HG02642 (cell line): ENCODE results near the gene HIPK3.
"Not testable (repeated sequence)": the region's sequence is repeated elsewhere in the genome, so short reads cannot be mapped to it uniquely, and the experiment has no call there.

Experiments
- ATAC-seq: cut with Tn5 transposase; IDR thresholded peaks from one replicate; pipeline ENCODE4 v1.9.1; 2021; ENCODE audit warnings: mild to moderate bottlenecking; ENCODE audit not compliant: unreplicated experiment, poor library complexity

Gene HIPK3

GRCh38 chr11:33257897-33258630 lies 883 bp downstream of the HIPK3 start:
- peak; percentile 42 for ATAC-seq

DNA sequence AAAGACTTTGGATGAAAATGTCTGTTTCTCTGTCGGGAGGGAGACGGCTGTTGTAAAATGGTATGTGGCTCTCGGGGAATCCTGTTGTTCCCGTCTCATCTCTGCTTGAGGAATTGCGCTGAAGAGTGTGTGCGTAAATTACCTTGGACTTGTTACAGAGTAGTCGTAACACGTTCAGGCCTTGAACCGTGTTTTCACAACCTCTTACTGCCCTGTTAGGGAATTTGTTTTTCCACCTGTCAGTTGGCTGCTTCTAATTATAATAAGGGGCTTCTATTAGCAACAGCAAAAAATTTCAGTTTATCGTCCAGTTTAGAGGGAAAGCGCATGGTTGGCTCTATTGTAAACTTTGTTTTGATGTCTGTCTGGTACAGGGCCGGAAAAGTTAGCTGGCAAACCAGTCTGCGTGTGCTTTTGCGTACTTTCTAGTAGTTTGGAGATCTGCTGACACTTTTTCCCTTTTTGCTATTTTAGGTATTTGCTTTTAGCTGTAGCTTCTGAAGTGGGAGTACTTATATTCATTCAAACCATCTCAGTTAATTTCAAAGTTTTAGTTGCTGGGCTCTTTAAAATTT lies 1.5 kb downstream of the HIPK3 start:
- peak; percentile 16 for ATAC-seq

- no peak for ATAC-seq
Observed at GRCh38 chr11:33259869-33260268, 2.7 kb downstream of the HIPK3 start.

- ATAC-seq, result not testable (repeated sequence)
Observed at GRCh38 chr11:33261350-33261749, 4.2 kb downstream of the HIPK3 start.

DNA sequence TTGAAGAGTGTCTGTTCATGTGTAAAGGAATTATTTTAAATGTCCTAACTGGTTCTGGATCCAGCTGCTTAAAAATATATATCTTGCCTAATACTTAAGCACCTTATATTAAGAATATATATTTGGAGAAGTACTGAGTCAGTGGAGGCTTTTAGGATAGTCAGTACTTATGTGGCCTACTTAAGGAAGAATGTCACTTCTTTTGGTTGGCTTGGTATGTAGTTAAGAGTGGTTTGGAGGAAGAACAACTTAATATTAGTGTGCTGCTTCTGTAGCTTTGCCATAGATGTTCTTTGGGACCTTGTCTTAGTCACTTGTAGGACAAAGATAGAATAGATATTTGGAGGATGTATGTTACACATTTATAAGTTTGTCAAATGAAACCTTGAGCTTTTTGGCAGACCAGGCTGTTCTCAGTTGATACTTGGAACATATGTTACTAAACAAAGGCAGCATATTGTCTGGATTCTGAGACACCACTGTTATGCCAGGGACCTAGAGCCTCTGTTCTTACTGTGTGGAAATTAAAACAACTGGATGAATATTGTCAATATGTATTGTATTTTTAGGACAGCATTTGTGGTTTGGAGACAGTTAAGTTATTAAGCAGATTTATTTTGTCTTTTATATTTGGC lies 4.9 kb downstream of the HIPK3 start:
- no peak for ATAC-seq

DNA sequence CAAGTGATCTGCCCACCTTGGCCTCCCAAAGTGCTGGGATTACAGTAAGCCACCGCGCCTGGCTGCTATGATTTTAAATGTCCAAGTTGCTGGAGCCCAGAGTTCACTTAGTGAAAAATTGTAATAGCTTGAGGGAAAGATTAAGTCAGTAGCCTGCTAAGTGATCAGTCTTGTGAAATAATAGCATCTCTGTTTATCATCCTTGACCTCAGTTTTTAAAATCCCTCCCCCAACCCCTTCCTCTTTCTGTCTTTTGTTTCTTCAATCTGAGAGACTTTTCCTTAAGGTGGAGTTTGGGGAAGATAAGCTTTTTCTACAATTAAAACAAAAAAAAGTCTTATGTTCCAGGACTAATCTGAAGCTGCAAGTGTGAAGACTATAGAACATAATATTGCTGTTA lies 6.4 kb downstream of the HIPK3 start:
- no peak for ATAC-seq

DNA sequence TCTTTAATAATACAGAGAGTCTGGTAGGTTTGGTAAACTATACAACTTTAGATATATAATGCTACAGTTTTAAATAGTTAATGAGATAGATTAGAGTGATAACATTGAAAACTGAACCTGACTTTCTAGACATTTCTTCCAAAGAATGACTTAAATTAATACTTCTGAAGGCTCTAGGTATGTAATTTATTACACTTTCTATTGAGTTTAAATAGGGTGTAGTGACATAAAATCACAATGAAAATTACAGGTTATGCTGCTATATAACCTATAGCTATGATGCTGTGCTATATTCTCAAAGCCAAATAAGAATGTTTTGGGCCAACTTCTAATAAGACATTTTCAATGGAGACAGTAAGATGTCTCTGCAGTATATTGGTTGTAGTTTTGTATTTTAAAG lies 7.7 kb downstream of the HIPK3 start:
- no peak for ATAC-seq

GRCh38 chr11:33266393-33267215 lies 9.4 kb downstream of the HIPK3 start:
- ATAC-seq, result no peak

GRCh38 chr11:33268945-33269540 lies 11.9 kb downstream of the HIPK3 start:
- no peak for ATAC-seq

DNA sequence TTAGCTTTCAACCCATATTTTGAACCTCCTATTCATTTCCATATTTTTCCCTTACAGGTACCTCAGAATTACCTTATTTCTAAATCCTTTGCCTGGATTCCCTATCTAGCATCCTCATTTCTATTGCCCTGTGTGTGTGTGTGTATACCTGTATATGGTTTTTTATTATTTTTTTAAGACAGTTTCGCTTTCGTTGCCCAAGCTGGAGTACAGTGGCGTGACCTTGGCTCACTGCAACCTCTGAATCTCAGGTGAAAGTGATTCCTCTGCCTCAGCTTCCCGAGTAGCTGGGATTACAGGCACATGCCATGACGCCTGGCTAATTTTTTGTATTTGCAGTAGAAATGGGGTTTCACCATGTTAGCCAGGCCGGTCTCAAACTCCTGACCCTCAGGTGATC lies 12.6 kb downstream of the HIPK3 start:
- no peak for ATAC-seq

DNA sequence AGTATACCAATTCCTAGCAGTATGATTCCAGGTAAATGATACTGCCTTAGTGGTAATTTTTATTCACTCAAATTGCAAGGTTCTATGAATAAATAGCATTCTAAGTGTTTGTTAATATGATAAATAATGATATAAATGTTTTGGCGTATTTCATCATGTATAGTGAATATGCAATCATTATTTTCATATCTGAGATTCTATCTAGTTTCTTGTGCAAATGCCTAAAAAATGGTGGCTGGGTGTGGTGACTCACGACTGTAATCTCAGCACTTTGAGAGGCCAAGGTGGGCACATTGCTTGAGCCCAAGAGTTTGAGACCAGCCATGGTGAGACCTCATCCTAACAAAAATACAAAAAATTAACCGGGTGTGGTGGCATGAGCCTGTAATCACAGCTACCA lies 13.9 kb downstream of the HIPK3 start:
- ATAC-seq, result no peak

DNA sequence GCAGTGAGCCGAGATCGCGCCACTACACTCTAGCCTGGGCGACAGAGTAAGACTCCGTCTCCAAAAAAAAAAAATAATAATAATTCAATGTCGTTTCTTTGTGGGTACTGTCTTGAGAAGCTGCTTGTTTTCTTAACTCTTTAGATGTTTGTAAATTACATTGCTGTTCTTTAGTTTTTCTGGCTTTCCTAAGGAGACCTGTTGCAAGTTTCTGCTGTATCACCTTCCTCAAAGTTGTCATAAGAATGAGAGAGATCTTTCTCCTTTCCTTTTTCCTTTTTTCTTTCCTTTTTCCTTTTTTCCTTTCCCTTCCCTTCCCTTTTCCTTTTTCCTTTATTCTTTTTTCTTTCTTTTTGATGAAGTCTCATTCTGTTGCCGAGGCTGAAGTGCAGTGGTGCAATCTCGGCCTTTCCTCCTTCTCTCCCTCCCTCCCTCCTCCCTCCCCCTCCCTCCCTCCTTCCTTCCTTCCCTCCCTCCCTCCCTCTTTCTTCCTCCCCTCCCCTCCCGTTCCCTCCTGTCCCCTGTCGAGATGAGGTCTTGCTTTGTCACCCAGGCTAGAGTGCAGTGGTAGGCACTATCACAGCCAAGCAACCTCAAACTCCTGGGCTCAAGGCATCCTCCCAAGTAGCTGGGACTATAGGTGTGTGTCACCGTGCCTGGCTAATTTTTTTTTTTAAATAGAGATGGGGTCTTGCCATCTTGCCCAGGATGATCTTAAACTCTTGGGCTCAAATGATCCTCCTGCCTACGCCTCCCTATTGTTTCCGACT lies 15.3 kb downstream of the HIPK3 start:
- no peak for ATAC-seq

- no peak for ATAC-seq
Observed at GRCh38 chr11:33273656-33274055, 16.5 kb downstream of the HIPK3 start.

DNA sequence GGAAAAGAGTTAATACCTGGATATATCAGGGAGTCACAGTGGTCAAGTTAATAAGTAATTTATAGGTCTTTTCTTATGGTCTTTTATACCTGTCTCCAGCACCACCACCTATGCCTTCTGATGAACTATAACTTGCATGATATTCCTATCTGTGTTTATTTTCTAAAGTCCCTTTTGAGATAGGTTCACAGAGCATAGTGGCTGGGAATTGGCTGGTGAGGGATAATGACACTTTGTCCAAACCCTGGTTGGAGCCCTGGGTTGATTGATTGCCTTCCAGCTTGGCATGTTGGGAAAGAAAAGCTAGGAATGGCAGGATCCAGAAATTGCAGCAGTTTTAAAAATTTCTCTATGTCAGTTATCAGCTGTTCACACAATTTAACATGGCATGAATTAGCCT lies 23.2 kb downstream of the HIPK3 start:
- ATAC-seq, result no peak

- ATAC-seq, result no peak
Observed at GRCh38 chr11:33281758-33282157, 24.6 kb downstream of the HIPK3 start.

DNA sequence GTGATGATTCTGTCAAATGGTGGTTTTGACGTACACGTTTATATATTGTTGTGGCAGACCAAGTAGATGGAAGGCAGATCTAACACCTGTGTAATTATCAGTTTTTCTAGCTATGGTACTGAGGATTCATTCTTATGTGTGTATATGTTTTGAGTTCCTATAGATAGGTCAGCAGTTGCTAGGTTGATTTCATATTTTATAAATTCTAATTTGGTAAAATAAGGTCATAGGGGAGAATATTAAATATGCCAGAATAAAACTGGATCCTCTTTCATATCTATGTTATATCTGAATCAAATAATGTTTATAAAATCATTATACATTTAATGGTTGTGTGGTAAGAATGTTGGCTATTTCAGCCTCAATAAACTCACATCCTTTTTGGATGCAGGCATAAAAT lies 27.6 kb downstream of the HIPK3 start:
- ATAC-seq, result no peak

DNA sequence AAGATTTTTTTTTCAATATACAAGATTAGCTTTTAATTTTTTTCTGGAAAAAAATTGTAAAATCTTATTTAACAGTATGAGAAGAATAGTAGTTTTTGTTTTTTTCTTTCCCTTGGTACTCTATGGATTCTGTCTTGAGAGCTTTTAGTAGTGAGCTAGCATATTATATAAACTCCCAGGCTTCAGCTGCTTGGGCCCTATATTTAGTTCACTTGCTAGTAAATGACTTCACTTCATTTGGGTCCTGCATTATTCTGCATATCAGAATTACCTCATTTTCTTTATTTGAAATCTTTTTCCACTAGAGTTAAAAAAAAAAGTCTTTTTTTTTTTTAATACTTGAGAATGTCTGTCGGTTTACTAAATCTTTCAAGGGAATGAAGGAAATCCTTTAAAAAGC lies 33.1 kb downstream of the HIPK3 start:
- ATAC-seq, result no peak

GRCh38 chr11:33291004-33291777 lies 34.0 kb downstream of the HIPK3 start:
- peak; percentile 86 for ATAC-seq

DNA sequence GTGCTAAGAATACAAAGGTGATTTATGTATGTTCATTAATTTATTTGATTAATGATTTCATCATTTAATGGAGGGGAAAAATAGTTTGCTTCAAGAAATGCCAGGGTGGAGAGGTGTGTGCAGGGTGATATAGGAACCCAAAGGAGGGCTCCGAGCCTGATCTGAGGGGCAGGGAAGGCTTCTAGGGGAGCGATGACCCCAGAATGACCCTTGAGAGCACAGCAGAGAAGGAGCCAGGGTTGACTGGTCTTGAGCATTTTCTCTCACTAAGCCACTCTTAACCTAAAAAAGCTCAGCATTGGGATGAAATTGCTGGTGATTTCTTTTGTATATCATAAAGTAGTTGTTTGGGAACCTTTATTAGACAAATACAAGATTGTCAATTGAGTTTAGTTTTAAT lies 35.1 kb downstream of the HIPK3 start:
- no peak for ATAC-seq
